Neural cell (in vitro differentiated cells): ENCODE measurements around the gene COL27A1. TPM values are rescaled to one million over a fixed set of nuclear protein-coding genes. Genes with fewer than 3 reads are reported as not detected.

Experiments used
- H2AFZ ChIP-seq: fragments of 200-600, 300-800 bp; sonication (generic), shearing (Covaris generic); 2 replicates; pipeline ENCODE4 v1.6.0; 2014; ENCODE audit warnings: low read depth, mild to moderate bottlenecking, antibody characterized with exemption, low read length, moderate library complexity
- H3F3A ChIP-seq: fragments of 200-600 bp; shearing (Covaris generic); 2 replicates; pipeline ENCODE4 v1.6.1; 2016; ENCODE audit warnings: mild to moderate bottlenecking, moderate library complexity, mixed read lengths, antibody characterized with exemption, low read length; ENCODE audit not compliant: insufficient read depth, poor library complexity, severe bottlenecking
- H3K27ac ChIP-seq: fragments of 200-600, 300-800 bp; sonication (generic), shearing (Covaris generic); 2 replicates; pipeline ENCODE4 v1.5.1; 2014; ENCODE audit warnings: mild to moderate bottlenecking, low read length, moderate library complexity
- H3K27me3 ChIP-seq: fragments of 300-800, 200-600 bp; sonication (generic), shearing (Covaris generic); 2 replicates; pipeline ENCODE4 v1.6.0; 2014; ENCODE audit warnings: mild to moderate bottlenecking, low read depth, low read length, moderate library complexity; ENCODE audit not compliant: insufficient read depth
- H3K36me3 ChIP-seq: fragments of 300-800, 200-600 bp; sonication (generic), shearing (Covaris generic); 2 replicates; pipeline ENCODE4 v1.5.1; 2014; ENCODE audit warnings: mild to moderate bottlenecking, antibody characterized with exemption, low read length, moderate library complexity; ENCODE audit not compliant: insufficient read depth
- H3K4me2 ChIP-seq: fragments of 300-800, 200-600 bp; sonication (generic), shearing (Covaris generic); 2 replicates; pipeline ENCODE4 v1.6.0; 2014; ENCODE audit warnings: mild to moderate bottlenecking, low read length
- H3K4me3 ChIP-seq: fragments of 300-800, 200-600 bp; sonication (generic), shearing (Covaris generic); 2 replicates; pipeline ENCODE4 v1.5.1; 2014; ENCODE audit warnings: mild to moderate bottlenecking, low read length, moderate library complexity
- H3K79me2 ChIP-seq: fragments of 200-600 bp; shearing (Covaris generic); replicated peaks from 2 replicates; pipeline ENCODE4 v1.6.0; 2014; ENCODE audit warnings: mild to moderate bottlenecking, low read length, moderate library complexity; ENCODE audit not compliant: insufficient read depth
- H3K9ac ChIP-seq: fragments of 300-800, 200-600 bp; sonication (generic), shearing (Covaris generic); 2 replicates; pipeline ENCODE4 v1.6.1; 2016; ENCODE audit warnings: mild to moderate bottlenecking, low read length, mixed read lengths
- H3K9me2 ChIP-seq: fragments of 200-600 bp; shearing (Covaris generic); 2 replicates; pipeline ENCODE4 v1.6.1; 2016; ENCODE audit warnings: mild to moderate bottlenecking, low read length, mixed read lengths; ENCODE audit not compliant: insufficient read depth
- H3K9me3 ChIP-seq: fragments of 200-600, 300-800 bp; sonication (generic), shearing (Covaris generic); 2 replicates; pipeline ENCODE4 v1.6.1; 2016; ENCODE audit warnings: mild to moderate bottlenecking, mixed run types, low read length, moderate library complexity, mixed read lengths
- H4K20me1 ChIP-seq: fragments of 200-600 bp; shearing (Covaris generic); 2 replicates; pipeline ENCODE4 v1.6.1; 2016; ENCODE audit warnings: mild to moderate bottlenecking, mixed run types; ENCODE audit not compliant: insufficient read depth
- EP300 ChIP-seq: fragments of 450-650 bp; conservative IDR thresholded peaks from 2 replicates; pipeline ENCODE4 v1.6.1; 2014; ENCODE audit warnings: antibody characterized with exemption, mild to moderate bottlenecking, moderate library complexity; ENCODE audit not compliant: poor library complexity, severe bottlenecking
- EZH2 ChIP-seq: fragments of 200-600, 300-800 bp; shearing (Covaris generic), sonication (generic); IDR thresholded peaks from 2 replicates; pipeline ENCODE4 v1.6.1; 2014; ENCODE audit warnings: antibody characterized with exemption, low read length, borderline replicate concordance, mild to moderate bottlenecking; ENCODE audit not compliant: insufficient read depth, poor library complexity, severe bottlenecking
- MXI1 ChIP-seq: fragments of 450-650 bp; conservative IDR thresholded peaks from 2 replicates; pipeline ENCODE4 v1.6.1; 2014; ENCODE audit warnings: antibody characterized with exemption, mild to moderate bottlenecking; ENCODE audit not compliant: poor library complexity, severe bottlenecking
- POLR2AphosphoS5 ChIP-seq: IDR thresholded peaks from 2 replicates; pipeline ENCODE4 v1.6.1; 2012
- RAD21 ChIP-seq: fragments of 450-650 bp; conservative IDR thresholded peaks from 2 replicates; pipeline ENCODE4 v1.6.1; 2014; ENCODE audit warnings: antibody characterized with exemption, mild to moderate bottlenecking, moderate library complexity
- SMC3 ChIP-seq: fragments of 450-650 bp; conservative IDR thresholded peaks from 2 replicates; pipeline ENCODE4 v1.6.1; 2014; ENCODE audit warnings: antibody characterized with exemption, mild to moderate bottlenecking, moderate library complexity; ENCODE audit not compliant: poor library complexity
- TAF1 ChIP-seq: IDR thresholded peaks from 2 replicates; pipeline ENCODE4 v1.6.1; 2012; ENCODE audit warnings: low read depth
- polyA plus RNA-seq: library from polyadenylated mRNA; depleted of rRNA; stranded (reverse); fragments of >200 nt; gene quantifications from 2 replicates; pipeline ENCODE4 v1.2.3, GENCODE V29; 2014
- TF ChIP-seq, protein P1 (sequence below): IDR thresholded peaks from 2 replicates; pipeline ENCODE4 v1.6.1; 2012; ENCODE audit warnings: borderline replicate concordance
- TF ChIP-seq, protein P2 (sequence below): fragments of 450-650 bp; IDR thresholded peaks from 2 replicates; pipeline ENCODE4 v1.5.1; 2014; ENCODE audit warnings: antibody characterized with exemption, mild to moderate bottlenecking, moderate library complexity; ENCODE audit not compliant: poor library complexity, severe bottlenecking

COL27A1 gene
- polyA plus RNA-seq, 1 donor from 2014 or later: 0.25 TPM

DNA sequence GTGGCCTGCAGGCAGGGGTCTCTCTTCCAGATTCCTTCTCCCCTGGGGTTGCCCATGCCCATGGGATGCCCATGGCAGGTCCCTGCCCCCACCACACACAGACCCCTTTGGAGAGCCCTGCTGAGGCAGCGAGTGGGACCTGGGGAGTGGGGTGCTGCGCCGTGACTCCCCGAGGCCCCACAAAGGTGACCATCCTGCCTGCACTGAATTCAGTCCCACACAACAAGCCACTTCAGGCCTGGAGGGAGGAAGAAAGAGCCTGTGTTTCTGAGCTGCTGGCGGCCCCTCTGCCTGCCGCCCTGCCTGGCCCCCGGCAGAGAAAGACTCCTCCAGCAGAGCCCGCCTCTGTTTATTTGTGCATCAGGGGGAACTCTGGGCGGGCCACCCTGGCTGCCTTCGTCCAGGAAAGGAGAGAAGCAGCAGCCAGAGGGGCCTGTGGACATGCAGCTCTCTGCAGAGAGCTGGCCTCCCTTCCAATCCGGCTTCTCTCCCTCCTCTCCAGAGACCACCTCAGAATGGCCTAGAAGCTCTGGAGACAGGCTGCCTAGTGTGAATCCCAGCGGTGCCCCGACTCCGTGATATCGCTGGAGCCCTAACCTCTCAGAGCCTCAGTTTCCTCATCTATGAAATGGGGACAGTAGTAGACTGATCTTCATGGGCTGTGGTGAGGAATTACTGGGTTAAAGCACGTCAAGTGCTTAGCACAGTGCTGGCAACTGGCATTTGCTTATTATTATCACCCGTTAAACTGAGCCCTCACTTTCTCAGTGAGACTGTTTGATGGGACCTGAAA, 72.9 kb downstream of the COL27A1 start:
- no peaks in the 10 kb centered on the region for H3K36me3 ChIP-seq
- no peak for TF ChIP-seq EP300
- TF ChIP-seq, protein P1, sequence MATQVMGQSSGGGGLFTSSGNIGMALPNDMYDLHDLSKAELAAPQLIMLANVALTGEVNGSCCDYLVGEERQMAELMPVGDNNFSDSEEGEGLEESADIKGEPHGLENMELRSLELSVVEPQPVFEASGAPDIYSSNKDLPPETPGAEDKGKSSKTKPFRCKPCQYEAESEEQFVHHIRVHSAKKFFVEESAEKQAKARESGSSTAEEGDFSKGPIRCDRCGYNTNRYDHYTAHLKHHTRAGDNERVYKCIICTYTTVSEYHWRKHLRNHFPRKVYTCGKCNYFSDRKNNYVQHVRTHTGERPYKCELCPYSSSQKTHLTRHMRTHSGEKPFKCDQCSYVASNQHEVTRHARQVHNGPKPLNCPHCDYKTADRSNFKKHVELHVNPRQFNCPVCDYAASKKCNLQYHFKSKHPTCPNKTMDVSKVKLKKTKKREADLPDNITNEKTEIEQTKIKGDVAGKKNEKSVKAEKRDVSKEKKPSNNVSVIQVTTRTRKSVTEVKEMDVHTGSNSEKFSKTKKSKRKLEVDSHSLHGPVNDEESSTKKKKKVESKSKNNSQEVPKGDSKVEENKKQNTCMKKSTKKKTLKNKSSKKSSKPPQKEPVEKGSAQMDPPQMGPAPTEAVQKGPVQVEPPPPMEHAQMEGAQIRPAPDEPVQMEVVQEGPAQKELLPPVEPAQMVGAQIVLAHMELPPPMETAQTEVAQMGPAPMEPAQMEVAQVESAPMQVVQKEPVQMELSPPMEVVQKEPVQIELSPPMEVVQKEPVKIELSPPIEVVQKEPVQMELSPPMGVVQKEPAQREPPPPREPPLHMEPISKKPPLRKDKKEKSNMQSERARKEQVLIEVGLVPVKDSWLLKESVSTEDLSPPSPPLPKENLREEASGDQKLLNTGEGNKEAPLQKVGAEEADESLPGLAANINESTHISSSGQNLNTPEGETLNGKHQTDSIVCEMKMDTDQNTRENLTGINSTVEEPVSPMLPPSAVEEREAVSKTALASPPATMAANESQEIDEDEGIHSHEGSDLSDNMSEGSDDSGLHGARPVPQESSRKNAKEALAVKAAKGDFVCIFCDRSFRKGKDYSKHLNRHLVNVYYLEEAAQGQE: no peak
- TF ChIP-seq POLR2AphosphoS5: no peak
- TF ChIP-seq, protein P2, sequence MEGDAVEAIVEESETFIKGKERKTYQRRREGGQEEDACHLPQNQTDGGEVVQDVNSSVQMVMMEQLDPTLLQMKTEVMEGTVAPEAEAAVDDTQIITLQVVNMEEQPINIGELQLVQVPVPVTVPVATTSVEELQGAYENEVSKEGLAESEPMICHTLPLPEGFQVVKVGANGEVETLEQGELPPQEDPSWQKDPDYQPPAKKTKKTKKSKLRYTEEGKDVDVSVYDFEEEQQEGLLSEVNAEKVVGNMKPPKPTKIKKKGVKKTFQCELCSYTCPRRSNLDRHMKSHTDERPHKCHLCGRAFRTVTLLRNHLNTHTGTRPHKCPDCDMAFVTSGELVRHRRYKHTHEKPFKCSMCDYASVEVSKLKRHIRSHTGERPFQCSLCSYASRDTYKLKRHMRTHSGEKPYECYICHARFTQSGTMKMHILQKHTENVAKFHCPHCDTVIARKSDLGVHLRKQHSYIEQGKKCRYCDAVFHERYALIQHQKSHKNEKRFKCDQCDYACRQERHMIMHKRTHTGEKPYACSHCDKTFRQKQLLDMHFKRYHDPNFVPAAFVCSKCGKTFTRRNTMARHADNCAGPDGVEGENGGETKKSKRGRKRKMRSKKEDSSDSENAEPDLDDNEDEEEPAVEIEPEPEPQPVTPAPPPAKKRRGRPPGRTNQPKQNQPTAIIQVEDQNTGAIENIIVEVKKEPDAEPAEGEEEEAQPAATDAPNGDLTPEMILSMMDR: no peak
- TF ChIP-seq EZH2: no peak
- TF ChIP-seq RAD21: no peak
- TF ChIP-seq SMC3: no peak
- TF ChIP-seq TAF1: no peak
- TF ChIP-seq MXI1: no peak
- no peaks in the 10 kb centered on the region for H4K20me1 ChIP-seq
- H3K9me2 ChIP-seq: no peaks in the 10 kb centered on the region
- no peaks in the 10 kb centered on the region for H3F3A ChIP-seq
- H3K79me2 ChIP-seq: no peaks in the 10 kb centered on the region
- H3K4me3 ChIP-seq: no peak overlapping the region
- no peaks in the 10 kb centered on the region for H3K9me3 ChIP-seq
- no peak overlapping the region for H2AFZ ChIP-seq
- no peak overlapping the region for H3K27ac ChIP-seq
- no peak overlapping the region for H3K9ac ChIP-seq
- no peak overlapping the region for H3K4me2 ChIP-seq
- H3K27me3 ChIP-seq: no peaks in the 10 kb centered on the region

DNA sequence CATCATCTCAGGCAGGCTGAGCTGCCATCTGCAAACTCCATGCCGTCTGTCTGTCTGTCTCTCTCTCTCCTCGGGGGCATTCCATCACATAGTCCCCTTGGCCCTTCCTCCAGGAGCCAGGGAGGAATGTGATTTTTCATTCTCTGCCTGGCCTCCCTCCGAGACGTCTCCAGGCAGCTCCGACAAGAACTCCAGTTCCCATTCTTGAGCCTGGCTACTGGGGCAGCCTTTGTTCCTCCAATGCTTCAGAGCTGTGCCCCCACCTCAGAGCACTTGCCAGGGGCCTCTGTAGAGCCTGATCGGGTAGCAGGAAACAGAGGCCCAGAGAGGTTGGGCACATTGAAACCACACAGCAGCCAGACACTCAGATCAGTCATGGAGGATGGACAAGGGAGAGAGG, 74.0 kb downstream of the COL27A1 start:
- Histone ChIP-seq H3K9me3 (no peaks in the 10 kb centered on the region), H3K9me2 (no peaks in the 10 kb centered on the region), H3K27me3 (no peaks in the 10 kb centered on the region), H3K36me3 (no peaks in the 10 kb centered on the region), H3K4me3 (no peak overlapping the region), H3K79me2 (no peaks in the 10 kb centered on the region), H3K9ac (no peak overlapping the region), H2AFZ (no peak overlapping the region), H3F3A (no peaks in the 10 kb centered on the region), H3K27ac (no peak overlapping the region), H4K20me1 (no peaks in the 10 kb centered on the region), H3K4me2 (no peak overlapping the region)
- TF ChIP-seq RAD21: no peak
- no peak for TF ChIP-seq POLR2AphosphoS5
- TF ChIP-seq TAF1: no peak
- no peak for TF ChIP-seq EZH2
- TF ChIP-seq, protein P1: no peak
- TF ChIP-seq, protein P2: no peak
- TF ChIP-seq MXI1: no peak
- TF ChIP-seq EP300: no peak
- TF ChIP-seq SMC3: no peak
